ENCODE results near the gene HYDIN. TPM values are rescaled to one million over a fixed set of nuclear protein-coding genes. Genes with fewer than 3 reads are reported as not detected.
"Not testable (repeated sequence)": the region's sequence is repeated elsewhere in the genome, so short reads cannot be mapped to it uniquely, and the experiment has no call there.

The HYDIN gene
- total and polyA plus RNA-seq, 9 of the 15 experiments (the other 6 are each of a cell fraction or from before 2014, with no cell fraction given), result 0.08 to 0.43 (median 0.14) TPM; not detected in 1

DNA sequence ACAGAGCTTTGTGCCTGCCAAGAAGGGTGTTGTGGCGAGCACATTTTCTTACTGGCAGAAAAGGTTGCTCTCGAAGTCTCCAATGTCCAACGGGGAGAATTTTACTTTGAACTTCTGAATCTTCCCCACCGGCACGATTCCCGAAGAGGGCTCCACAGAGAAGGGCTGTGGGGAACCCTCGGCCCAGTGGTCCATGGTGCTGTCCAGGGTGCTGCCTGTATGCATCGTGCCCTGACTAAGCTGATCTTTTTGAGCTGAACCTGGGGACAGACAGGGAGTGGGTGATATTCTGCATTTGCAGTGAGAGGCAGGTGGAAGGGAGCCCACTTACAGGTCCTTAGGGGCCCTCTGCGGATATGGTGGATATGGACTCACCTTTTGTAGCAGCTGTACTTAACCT, 368.5 kb downstream of the HYDIN start:
- H3K4me2 ChIP-seq (ENCODE audit: insufficient read depth, low read length); H3K4me3 ChIP-seq; POLR2A ChIA-PET; in situ Hi-C loops (cut with MboI); H3K4me1 ChIP-seq (replicated peaks in 1 of 2; ENCODE audit: control insufficient read depth in 2 of 2, insufficient read depth in 2 of 2, low read length in 2 of 2); H3K9me1 ChIP-seq (ENCODE audit: control insufficient read depth, insufficient read depth, low read length); H3K9ac ChIP-seq (ENCODE audit: insufficient read depth in 1 of 2, low read depth in 2 of 2, low read length in 2 of 2); FAIRE-seq; H3K9me3 ChIP-seq (replicated peaks; ENCODE audit: control insufficient read depth, insufficient read depth, low read depth, low read length); H3K27ac ChIP-seq (ENCODE audit: extremely low read depth, low read depth, low read length); H4K20me1 ChIP-seq (replicated peaks; ENCODE audit: control insufficient read depth, insufficient read depth, low read length); H3K79me2 ChIP-seq (ENCODE audit: control insufficient read depth, insufficient read depth, low read length); H3K36me3 ChIP-seq (ENCODE audit: control insufficient read depth, insufficient read depth, low read length); H3K27me3 ChIP-seq (ENCODE audit: control insufficient read depth in 2 of 2, insufficient read depth in 2 of 2, low read length in 2 of 2); BruUV-seq (replicated peaks); CTCF ChIA-PET (ENCODE audit: low intra/inter-chr PET ratio); intact Hi-C loops (cut with micrococcal nuclease); H2AFZ ChIP-seq (ENCODE audit: low read depth, low read length); TF ChIP-seq REST (CRISPR knock-in tag; IDR thresholded peaks at IDR 0.05; ENCODE audit: low read depth): not testable (repeated sequence)
- ATAC-seq (peak; percentile 78), DNase-seq (ENCODE audit: extremely low read depth in 1 of 4, low spot score in 3 of 4) (peak in 1 of 4 experiments; percentile 5)
- 0% methylated on average over 7 of the region's 9 CpGs for WGBS (ENCODE audit: insufficient coverage, low coverage, missing lambda C conversion rate)
- TF ChIP-seq EHMT2 (IDR thresholded peaks at IDR 0.05) (peak; percentile 76), REST (IDR thresholded peaks at IDR 0.05; ENCODE audit: borderline replicate concordance) (peak; percentile 89)

DNA sequence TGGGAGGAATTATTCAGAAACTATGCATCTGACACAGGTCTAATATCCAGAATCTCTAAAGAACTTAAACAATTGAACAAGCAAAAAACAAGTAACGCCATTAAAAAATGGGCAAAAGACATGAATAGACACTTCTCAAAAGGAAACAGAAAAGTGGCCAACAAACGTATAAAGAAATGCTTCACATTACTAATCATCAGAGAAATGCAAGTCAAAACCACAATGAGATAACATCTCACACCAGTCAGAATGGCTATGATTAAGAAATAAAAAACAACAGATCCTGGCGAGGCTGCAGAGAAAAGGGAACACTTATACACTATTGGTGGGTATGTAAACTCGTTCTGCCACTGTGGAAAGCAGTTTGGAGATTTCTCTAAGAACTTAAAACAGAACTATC, 379.2 kb downstream of the HYDIN start:
- FAIRE-seq, result peak; percentile 68
- in situ Hi-C loops (cut with MboI); DNase-seq (ENCODE audit: extremely low read depth in 1 of 4, low spot score in 3 of 4); H2AFZ ChIP-seq (ENCODE audit: low read depth, low read length); H3K27me3 ChIP-seq (ENCODE audit: control insufficient read depth in 2 of 2, insufficient read depth in 2 of 2, low read length in 2 of 2); CTCF ChIA-PET (ENCODE audit: low intra/inter-chr PET ratio); BruUV-seq (replicated peaks); H3K9me3 ChIP-seq (replicated peaks; ENCODE audit: control insufficient read depth, insufficient read depth, low read depth, low read length); H3K9me1 ChIP-seq (ENCODE audit: control insufficient read depth, insufficient read depth, low read length); H4K20me1 ChIP-seq (replicated peaks; ENCODE audit: control insufficient read depth, insufficient read depth, low read length); H3K27ac ChIP-seq (ENCODE audit: extremely low read depth, low read depth, low read length); H3K4me3 ChIP-seq; ATAC-seq; intact Hi-C loops (cut with micrococcal nuclease); H3K4me2 ChIP-seq (ENCODE audit: insufficient read depth, low read length); H3K4me1 ChIP-seq (replicated peaks in 1 of 2; ENCODE audit: control insufficient read depth in 2 of 2, insufficient read depth in 2 of 2, low read length in 2 of 2); H3K9ac ChIP-seq (ENCODE audit: insufficient read depth in 1 of 2, low read depth in 2 of 2, low read length in 2 of 2); H3K36me3 ChIP-seq (ENCODE audit: control insufficient read depth, insufficient read depth, low read length); H3K79me2 ChIP-seq (ENCODE audit: control insufficient read depth, insufficient read depth, low read length); POLR2A ChIA-PET: not testable (repeated sequence)
- WGBS (ENCODE audit: insufficient coverage, low coverage, missing lambda C conversion rate), result 0% methylated on average over 4 of the region's 4 CpGs
